Left hindlimb (tissue), 1 donor: ENCODE measurements around the gene GRB10.
A peak's percentile ranks its signal among the peaks of the same experiment; 100 is the strongest.

Source experiments
- DNase-seq: peaks from one replicate; pipeline ENCODE4 v3.0.0-alpha.2; 2018

GRB10 gene

GRCh38 chr7:50629238-50629901, 153.3 kb downstream of the GRB10 start:
- no peak for DNase-seq

GRCh38 chr7:50628434-50629084, 154.1 kb downstream of the GRB10 start:
- no peak for DNase-seq

GRCh38 chr7:50627824-50628361, 154.8 kb downstream of the GRB10 start:
- no peak for DNase-seq

GRCh38 chr7:50626286-50626685, 156.4 kb downstream of the GRB10 start:
- DNase-seq = no peak

GRCh38 chr7:50625360-50625759, 157.3 kb downstream of the GRB10 start:
- DNase-seq = no peak

GRCh38 chr7:50622821-50623220, 159.9 kb downstream of the GRB10 start:
- no peak for DNase-seq

- no peak for DNase-seq
These were observed 160.7 kb downstream of the GRB10 start for GRCh38 chr7:50621973-50622490.

- no peak for DNase-seq
These were observed 161.5 kb downstream of the GRB10 start for GRCh38 chr7:50621206-50621605.

- DNase-seq = peak; percentile 71
These were observed 162.3 kb downstream of the GRB10 start for GRCh38 chr7:50620433-50620832.

GRCh38 chr7:50619684-50620083, 163.0 kb downstream of the GRB10 start:
- no peak for DNase-seq

- DNase-seq = no peak
These were observed 164.4 kb downstream of the GRB10 start for GRCh38 chr7:50618281-50618680.

- no peak for DNase-seq
These were observed 167.1 kb downstream of the GRB10 start for GRCh38 chr7:50615519-50616080.

- no peak for DNase-seq
These were observed 167.8 kb downstream of the GRB10 start for GRCh38 chr7:50614721-50615518.

- no peak for DNase-seq
These were observed 169.2 kb downstream of the GRB10 start for GRCh38 chr7:50613473-50613872.

- DNase-seq = no peak
These were observed 170.0 kb downstream of the GRB10 start for GRCh38 chr7:50612704-50613103.

GRCh38 chr7:50610521-50611277, 172.0 kb downstream of the GRB10 start:
- DNase-seq = no peak

GRCh38 chr7:50608196-50608906, 174.3 kb downstream of the GRB10 start:
- no peak for DNase-seq

GRCh38 chr7:50607524-50608125, 175.1 kb downstream of the GRB10 start:
- no peak for DNase-seq

- DNase-seq = no peak
These were observed 177.6 kb downstream of the GRB10 start for GRCh38 chr7:50605059-50605458.

- DNase-seq = no peak
These were observed 179.4 kb downstream of the GRB10 start for GRCh38 chr7:50603287-50603686.

GRCh38 chr7:50599385-50599784, 183.3 kb downstream of the GRB10 start:
- no peak for DNase-seq
